Occipital lobe (tissue), 2 donors: ENCODE data around the gene FUT7. TPM values are rescaled to one million over a fixed set of nuclear protein-coding genes. Genes with fewer than 3 reads are reported as not detected.
"Not testable (repeated sequence)": the region's sequence is repeated elsewhere in the genome, so short reads cannot be mapped to it uniquely, and the experiment has no call there.

ENCODE experiments used
- DNase-seq: peaks from one replicate; lab custom pipeline; 2025; lab: John Stamatoyannopoulos, UW
- total RNA-seq: library from RNA; depleted of rRNA; stranded (reverse); fragments of >200 nt; gene quantifications from one replicate; pipeline ENCODE4 v1.2.3, GENCODE V29; 2014

Gene FUT7
- total RNA-seq, 1 donor from 2014 or later = not detected

DNA sequence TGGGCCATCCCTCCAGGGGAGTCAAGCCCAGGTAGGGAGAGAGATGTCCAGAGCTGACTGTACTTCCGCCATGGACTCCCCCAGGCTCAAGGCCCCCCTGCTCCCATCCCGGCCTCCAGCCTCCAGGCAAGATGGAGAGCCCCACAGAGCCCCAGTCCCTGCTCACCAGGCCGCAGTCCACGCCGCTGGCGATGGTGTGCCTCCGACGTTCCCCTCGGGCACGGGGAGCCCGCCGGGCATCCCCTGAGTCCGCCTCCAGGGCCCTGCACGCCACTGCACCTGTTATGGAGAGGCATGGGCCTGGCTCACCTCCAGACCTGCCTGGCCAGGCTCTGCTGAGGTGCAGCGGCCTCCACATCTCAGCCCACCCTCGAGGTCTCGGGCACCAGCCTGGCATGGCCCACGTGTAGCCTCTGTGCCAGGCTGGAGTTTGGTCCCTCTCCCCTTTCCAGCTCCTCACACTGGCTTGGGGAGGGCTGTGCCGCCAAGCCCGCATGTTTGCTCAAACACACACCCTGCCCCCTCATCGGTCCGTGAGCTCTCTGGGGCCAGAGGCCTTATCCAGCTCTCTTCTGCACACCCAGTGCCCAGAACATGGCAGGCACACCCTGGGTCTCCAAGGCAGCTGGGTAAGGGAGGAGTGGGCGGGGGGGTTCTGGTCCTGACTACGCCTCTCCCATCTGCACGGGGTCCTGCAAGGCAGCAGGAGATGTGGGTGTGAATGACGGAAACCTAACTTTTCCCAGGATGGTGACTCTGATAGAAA is 34.4 kb upstream of the FUT7 start:
- DNase-seq = no peak

- no peak for DNase-seq
Measured at GRCh38 chr9:137065336-137065967, 33.6 kb upstream of the FUT7 start.

- DNase-seq = no peak
Measured at GRCh38 chr9:137064880-137065164, 32.9 kb upstream of the FUT7 start.

- DNase-seq = peak; percentile 25
Measured at GRCh38 chr9:137064027-137064879, 32.4 kb upstream of the FUT7 start.

GRCh38 chr9:137063311-137064026 is 31.6 kb upstream of the FUT7 start:
- no peak for DNase-seq

DNA sequence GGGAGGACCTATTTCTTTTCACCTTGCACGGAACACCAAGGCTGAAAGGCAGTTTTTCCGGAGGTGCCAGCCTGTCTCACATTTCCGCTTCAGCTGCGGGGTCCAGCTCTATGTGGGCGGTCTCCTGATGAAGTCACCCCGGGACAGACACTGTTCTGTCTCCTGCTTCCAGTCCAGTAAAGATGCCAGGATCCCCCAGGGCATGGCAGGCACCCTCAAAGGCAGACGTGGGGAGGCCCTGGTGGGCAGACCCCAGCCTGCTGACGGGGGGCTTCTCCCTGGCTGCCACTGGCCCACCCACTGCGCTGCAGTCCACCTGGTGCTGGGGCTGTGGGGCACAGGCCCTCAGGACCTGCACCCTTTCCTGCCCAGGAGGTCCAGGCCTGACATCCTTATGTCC is 30.9 kb upstream of the FUT7 start:
- DNase-seq = not testable (repeated sequence)

GRCh38 chr9:137062384-137062783 is 30.5 kb upstream of the FUT7 start:
- DNase-seq = no peak

GRCh38 chr9:137058521-137059234 is 26.8 kb upstream of the FUT7 start:
- no peak for DNase-seq

GRCh38 chr9:137057545-137057944 is 25.7 kb upstream of the FUT7 start:
- DNase-seq = no peak

DNA sequence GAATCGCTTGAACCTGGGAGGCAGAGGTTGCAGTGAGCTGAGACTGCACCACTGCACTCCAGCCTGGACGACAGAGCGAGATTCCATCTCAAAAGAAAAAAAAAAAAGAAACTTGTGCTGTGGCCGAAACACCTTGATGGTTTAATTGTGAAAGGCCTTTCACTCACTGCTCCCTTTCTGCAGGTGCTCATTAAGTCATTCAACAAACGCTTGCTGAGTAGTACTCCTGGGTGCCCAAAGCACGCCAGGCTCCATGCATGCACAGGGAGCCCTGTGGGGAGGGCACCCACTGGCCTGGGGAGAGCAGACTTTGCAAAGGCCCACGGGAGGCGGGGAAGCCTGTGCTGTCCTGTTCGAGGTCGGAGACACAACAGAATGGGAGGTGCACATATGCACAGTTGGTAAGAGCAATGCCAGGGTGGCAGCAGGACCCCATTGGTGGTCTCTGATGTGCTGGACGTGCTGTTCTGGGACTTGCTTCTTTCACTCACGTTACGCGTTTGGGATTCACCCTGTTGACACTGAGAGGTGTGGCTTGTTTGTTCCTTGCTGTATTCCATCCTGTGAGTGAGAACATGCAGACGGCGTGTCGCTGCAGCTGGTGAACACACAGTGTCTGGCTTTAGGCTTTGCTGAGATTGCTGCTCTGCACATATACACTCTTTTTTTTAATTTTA is 25.0 kb upstream of the FUT7 start:
- no peak for DNase-seq

- peak; percentile 85 for DNase-seq
Measured at GRCh38 chr9:137055385-137056364, 23.8 kb upstream of the FUT7 start.

GRCh38 chr9:137054932-137055384 is 23.1 kb upstream of the FUT7 start:
- no peak for DNase-seq

GRCh38 chr9:137053944-137054931 is 22.4 kb upstream of the FUT7 start, which contains the start of gene ENTPD2:
Gene ENTPD2 (minus strand): TSS chr9:137054061. CDS start chr9:137053997, 64 bp downstream.
- no peak for DNase-seq

- DNase-seq = no peak
Measured at GRCh38 chr9:137052998-137053943, 21.4 kb upstream of the FUT7 start.

GRCh38 chr9:137052293-137052692 is 20.4 kb upstream of the FUT7 start:
- DNase-seq = no peak

DNA sequence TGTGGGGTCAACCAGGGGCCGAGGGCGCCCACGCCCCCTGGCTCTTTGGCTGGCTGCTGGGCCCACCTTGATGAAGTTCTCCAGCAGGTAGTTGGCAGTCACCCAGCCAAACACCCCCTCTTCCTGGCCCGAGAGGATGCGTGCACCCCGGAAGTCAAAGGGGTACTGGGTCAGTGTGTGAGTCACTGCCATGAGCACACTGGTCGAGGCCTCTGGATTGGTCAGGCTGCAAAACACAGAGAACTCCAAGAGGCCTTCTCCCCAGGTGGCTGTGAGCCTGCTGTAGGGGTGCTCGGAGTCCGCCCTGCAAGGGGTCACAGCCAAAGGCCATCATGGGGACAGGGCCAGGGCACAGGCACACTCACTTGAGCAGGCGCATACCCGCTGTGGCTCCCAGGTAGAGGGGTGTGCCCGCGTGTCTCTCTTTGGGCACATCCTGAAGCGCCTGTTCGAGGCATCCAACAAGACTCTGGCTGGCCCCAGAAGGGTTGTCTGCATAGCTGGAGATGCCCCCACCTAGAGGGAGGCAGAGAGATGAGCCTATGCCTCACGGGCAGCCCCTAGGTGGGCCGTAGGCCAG is 19.3 kb upstream of the FUT7 start:
- DNase-seq = no peak
